T-helper 22 cell (primary cell): Measurements from ENCODE around the gene SMIM33.
"Not testable (repeated sequence)": the region's sequence is repeated elsewhere in the genome, so short reads cannot be mapped to it uniquely, and the experiment has no call there.

Experiments used
- DNase-seq: peaks from one replicate; pipeline ENCODE4 v3.0.0-alpha.2; 2020; ENCODE audit warnings: low read depth

The SMIM33 gene

GRCh38 chr5:139470821-139471300 is at the start of gene SMIM33:
Gene SMIM33 (plus strand): TSS chr5:139471004. CDS start chr5:139471122, 118 bp downstream.
- peak; percentile 27 for DNase-seq

- peak; percentile 26 for DNase-seq
Observed at GRCh38 chr5:139422307-139422893, 48.4 kb upstream of the SMIM33 start.

- no peak for DNase-seq
Observed at GRCh38 chr5:139425497-139425896, 45.3 kb upstream of the SMIM33 start.

GRCh38 chr5:139426203-139426885 is 44.5 kb upstream of the SMIM33 start:
- no peak for DNase-seq

- no peak for DNase-seq
Observed at GRCh38 chr5:139430015-139430414, 40.8 kb upstream of the SMIM33 start.

- DNase-seq: no peak
Observed at GRCh38 chr5:139431706-139432105, 39.1 kb upstream of the SMIM33 start.

- no peak for DNase-seq
Observed at GRCh38 chr5:139435676-139436075, 35.1 kb upstream of the SMIM33 start.

- DNase-seq: no peak
Observed at GRCh38 chr5:139438707-139439012, 32.1 kb upstream of the SMIM33 start.

- peak; percentile 82 for DNase-seq
Observed at GRCh38 chr5:139439013-139439903, 31.5 kb upstream of the SMIM33 start, which contains the start of gene DNAJC18. Gene DNAJC18 (minus strand): TSS chr5:139439525. CDS start chr5:139439445, 80 bp downstream.

- DNase-seq: not testable (repeated sequence)
Observed at GRCh38 chr5:139440416-139440815, 30.4 kb upstream of the SMIM33 start.

GRCh38 chr5:139443831-139444453 is 26.9 kb upstream of the SMIM33 start:
- DNase-seq: peak; percentile 44

- DNase-seq: no peak
Observed at GRCh38 chr5:139445325-139446170, 25.3 kb upstream of the SMIM33 start.

- no peak for DNase-seq
Observed at GRCh38 chr5:139446956-139447779, 23.6 kb upstream of the SMIM33 start.

GRCh38 chr5:139451176-139451575 is 19.6 kb upstream of the SMIM33 start:
- no peak for DNase-seq

- no peak for DNase-seq
Observed at GRCh38 chr5:139451878-139452660, 18.7 kb upstream of the SMIM33 start.

- DNase-seq: no peak
Observed at GRCh38 chr5:139453683-139454567, 16.9 kb upstream of the SMIM33 start.

GRCh38 chr5:139454568-139455290 is 16.1 kb upstream of the SMIM33 start:
- no peak for DNase-seq

- DNase-seq: no peak
Observed at GRCh38 chr5:139456776-139457175, 14.0 kb upstream of the SMIM33 start.
